SU-DHL-6 (cell line): ENCODE measurements around the gene P2RX3.

Experiments
- H2AFZ ChIP-seq: fragments of 200-600 bp; sonication (generic); 2 replicates; pipeline ENCODE4 v1.6.1; 2014; ENCODE audit warnings: low read depth, mild to moderate bottlenecking, moderate library complexity, mixed read lengths, antibody characterized with exemption, low read length; ENCODE audit not compliant: severe bottlenecking
- H3F3A ChIP-seq: fragments of 200-600 bp; shearing (Covaris generic); 2 replicates; pipeline ENCODE4 v1.6.0; 2016; ENCODE audit warnings: antibody characterized with exemption, mild to moderate bottlenecking; ENCODE audit not compliant: insufficient read depth
- H3K27ac ChIP-seq: fragments of 200-600 bp; sonication (generic); 2 replicates; pipeline ENCODE4 v1.5.1; 2016; ENCODE audit warnings: low read depth, mild to moderate bottlenecking, low read length, moderate library complexity, mixed read lengths
- H3K27me3 ChIP-seq: fragments of 200-600 bp; sonication (generic), shearing (Covaris generic); 2 replicates; pipeline ENCODE4 v1.6.0; 2014; ENCODE audit warnings: mild to moderate bottlenecking, low read length
- H3K36me3 ChIP-seq: fragments of 200-600 bp; sonication (generic); 2 replicates; pipeline ENCODE4 v1.6.1; 2014; ENCODE audit warnings: mild to moderate bottlenecking, low read length, mixed read lengths
- H3K4me2 ChIP-seq: fragments of 300-600, 200-600 bp; shearing (Covaris generic), sonication (generic); 2 replicates; pipeline ENCODE4 v1.6.0; 2014; ENCODE audit warnings: low read length, low read depth, mild to moderate bottlenecking; ENCODE audit not compliant: poor library complexity, severe bottlenecking
- H3K4me3 ChIP-seq: fragments of 200-600 bp; sonication (generic); 2 replicates; pipeline ENCODE4 v1.5.1; 2014; ENCODE audit warnings: antibody characterized with exemption, low read length, mild to moderate bottlenecking, mixed read lengths; ENCODE audit not compliant: insufficient read depth, poor library complexity, severe bottlenecking
- H3K79me2 ChIP-seq: fragments of 200-600 bp; sonication (generic); 2 replicates; pipeline ENCODE4 v1.6.1; 2014; ENCODE audit warnings: mild to moderate bottlenecking, low read length, moderate library complexity; ENCODE audit not compliant: insufficient read depth
- H3K9ac ChIP-seq: fragments of 200-600 bp; sonication (generic); 2 replicates; pipeline ENCODE4 v1.7.0; 2014; ENCODE audit warnings: mild to moderate bottlenecking, low read length
- H3K9me2 ChIP-seq: fragments of 200-600 bp; sonication (generic); replicated peaks from 2 replicates; pipeline ENCODE4 v1.6.1; 2014; ENCODE audit warnings: low read length; ENCODE audit not compliant: insufficient read depth
- H3K9me3 ChIP-seq: fragments of 200-600 bp; sonication (generic); 2 replicates; pipeline ENCODE4 v1.6.1; 2014; ENCODE audit warnings: low read length, mixed read lengths; ENCODE audit not compliant: insufficient read depth
- H4K20me1 ChIP-seq: fragments of 200-600 bp; sonication (generic); 2 replicates; pipeline ENCODE4 v1.6.1; 2014; ENCODE audit warnings: low read depth, mild to moderate bottlenecking, antibody characterized with exemption, low read length, moderate library complexity, mixed read lengths
- CTCF ChIP-seq: fragments of 200-600 bp; sonication (generic); IDR thresholded peaks from one replicate; pipeline ENCODE4 v1.5.1; 2017; ENCODE audit warnings: antibody characterized with exemption, mild to moderate bottlenecking, low read length, moderate library complexity; ENCODE audit not compliant: insufficient read depth, poor library complexity, severe bottlenecking
- EZH2phosphoT487 ChIP-seq: fragments of 200-600 bp; sonication (generic), shearing (Covaris generic); conservative IDR thresholded peaks from 2 replicates; pipeline ENCODE4 v1.6.1; 2018; ENCODE audit warnings: mild to moderate bottlenecking, antibody characterized with exemption, low read length, moderate library complexity, mixed read lengths

The P2RX3 gene

GRCh38 chr11:57303280-57303989 lies 34.7 kb upstream of the P2RX3 start:
- Histone ChIP-seq H3F3A (no peaks in the 10 kb centered on the region), H3K4me2 (no peak overlapping the region), H3K9me2 (no peaks in the 10 kb centered on the region), H2AFZ (no peak overlapping the region), H3K36me3 (no peaks in the 10 kb centered on the region), H3K79me2 (no peaks in the 10 kb centered on the region), H3K9ac (no peak overlapping the region), H4K20me1 (no peaks in the 10 kb centered on the region), H3K4me3 (no peak overlapping the region), H3K27me3 (no peaks in the 10 kb centered on the region), H3K9me3 (no peaks in the 10 kb centered on the region), H3K27ac (no peak overlapping the region)
- TF ChIP-seq EZH2phosphoT487: no peak
- TF ChIP-seq CTCF: no peak

DNA sequence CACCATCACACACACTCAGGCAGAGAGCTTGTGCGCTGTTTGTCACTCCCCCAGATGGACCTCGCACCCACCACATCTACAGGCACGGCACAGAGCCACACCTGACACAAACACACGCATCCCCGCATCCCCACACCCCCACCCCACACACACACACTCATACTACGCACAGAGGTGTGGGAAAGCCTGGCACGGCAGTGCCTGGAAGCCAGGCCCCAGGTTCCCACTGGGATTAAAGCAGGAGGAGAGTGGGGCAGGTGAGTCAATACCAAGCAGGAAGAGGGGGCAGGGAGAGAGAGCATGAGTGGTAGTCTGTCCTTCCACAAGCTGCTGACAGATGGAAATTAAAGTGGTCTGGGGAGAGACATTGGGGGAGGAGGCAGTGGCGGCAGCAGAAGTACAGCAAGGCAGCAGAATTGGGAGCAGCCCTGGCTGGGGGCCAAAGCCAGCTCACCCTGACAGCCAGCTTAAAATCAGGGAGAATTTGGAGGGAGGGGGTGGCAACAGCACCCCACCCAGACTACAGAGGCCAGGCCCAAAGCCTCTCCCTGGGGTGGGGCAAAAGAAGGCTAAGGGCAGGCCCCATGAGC lies 34.1 kb upstream of the P2RX3 start:
- no peak overlapping the region for H3K4me2 ChIP-seq

DNA sequence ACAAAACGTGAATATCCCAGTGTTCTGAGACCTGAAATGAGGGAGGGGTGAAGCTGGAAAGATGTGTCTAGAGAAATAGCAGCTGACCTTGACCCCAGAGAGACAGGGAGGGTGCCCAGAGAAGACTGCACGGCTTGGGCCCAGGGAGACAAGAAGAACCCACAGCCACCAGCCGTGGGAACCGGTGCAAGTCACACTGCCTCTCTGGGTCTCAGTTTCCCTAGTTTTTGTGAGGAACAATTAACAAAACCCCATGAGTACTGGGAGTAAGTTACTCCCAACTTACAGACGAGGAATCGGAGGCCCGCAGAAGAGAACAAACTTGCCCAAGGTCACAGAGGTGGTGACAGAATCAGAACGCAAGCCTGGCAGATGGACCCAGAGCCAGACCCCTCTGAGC lies 32.6 kb upstream of the P2RX3 start:
- H3K9ac ChIP-seq: no peak overlapping the region
- no peaks in the 10 kb centered on the region for H3K79me2 ChIP-seq
- H3K9me3 ChIP-seq: no peaks in the 10 kb centered on the region
- TF ChIP-seq CTCF (no peak), EZH2phosphoT487 (no peak)
- no peaks in the 10 kb centered on the region for H3K9me2 ChIP-seq
- H4K20me1 ChIP-seq: no peaks in the 10 kb centered on the region
- H3K27me3 ChIP-seq: no peaks in the 10 kb centered on the region
- H3F3A ChIP-seq: no peaks in the 10 kb centered on the region
- no peak overlapping the region for H2AFZ ChIP-seq
- no peaks in the 10 kb centered on the region for H3K36me3 ChIP-seq
- no peak overlapping the region for H3K27ac ChIP-seq
- no peak overlapping the region for H3K4me2 ChIP-seq
- H3K4me3 ChIP-seq: no peak overlapping the region

More for the DNA sequence above, 34.1 kb upstream of the P2RX3 start:
- no peak overlapping the region for H2AFZ ChIP-seq
- no peak overlapping the region for H3K9ac ChIP-seq
- no peak overlapping the region for H3K4me3 ChIP-seq
- H3K9me2 ChIP-seq: no peaks in the 10 kb centered on the region
- no peak overlapping the region for H3K27ac ChIP-seq
- H4K20me1 ChIP-seq: no peaks in the 10 kb centered on the region
- H3K79me2 ChIP-seq: no peaks in the 10 kb centered on the region
- no peaks in the 10 kb centered on the region for H3F3A ChIP-seq
- no peaks in the 10 kb centered on the region for H3K9me3 ChIP-seq
- H3K36me3 ChIP-seq: no peaks in the 10 kb centered on the region
- H3K27me3 ChIP-seq: no peaks in the 10 kb centered on the region
- TF ChIP-seq EZH2phosphoT487 (no peak), CTCF (no peak)
